ENCODE results near the gene SALL4. TPM values are rescaled to one million over a fixed set of nuclear protein-coding genes. Genes with fewer than 3 reads are reported as not detected.
"Not testable (repeated sequence)": the region's sequence is repeated elsewhere in the genome, so short reads cannot be mapped to it uniquely, and the experiment has no call there.

Gene SALL4
- total RNA-seq, 2 donors from 2014 or later, result not detected

DNA sequence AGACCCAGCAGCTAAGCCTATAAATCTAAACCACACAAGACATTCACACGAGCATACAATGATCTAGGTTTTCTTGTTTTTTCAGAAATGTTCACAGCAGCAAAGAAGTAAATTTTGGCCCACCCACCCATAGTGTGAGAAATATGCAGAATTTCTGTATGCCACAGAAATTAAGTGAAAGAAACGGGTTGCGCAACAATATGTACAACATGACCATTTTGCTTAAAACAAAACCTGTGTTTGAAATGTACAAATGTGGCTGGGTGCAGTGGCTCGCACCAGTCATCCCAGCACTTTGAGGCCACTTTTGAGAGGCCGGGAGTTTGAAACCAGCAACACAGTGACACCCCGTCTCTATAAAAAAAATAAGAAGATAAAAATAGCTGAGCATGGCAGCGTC lies 9.4 kb downstream of the SALL4 start:
- Histone ChIP-seq H3K27me3 (no peaks in the 10 kb centered on the region), H3K4me3 (no peak overlapping the region), H3K4me1 (no peaks in the 10 kb centered on the region), H3K9me3 (no peaks in the 10 kb centered on the region), H3K27ac (no peak overlapping the region), H3K36me3 (no peaks in the 10 kb centered on the region)
- TF ChIP-seq, protein P1, sequence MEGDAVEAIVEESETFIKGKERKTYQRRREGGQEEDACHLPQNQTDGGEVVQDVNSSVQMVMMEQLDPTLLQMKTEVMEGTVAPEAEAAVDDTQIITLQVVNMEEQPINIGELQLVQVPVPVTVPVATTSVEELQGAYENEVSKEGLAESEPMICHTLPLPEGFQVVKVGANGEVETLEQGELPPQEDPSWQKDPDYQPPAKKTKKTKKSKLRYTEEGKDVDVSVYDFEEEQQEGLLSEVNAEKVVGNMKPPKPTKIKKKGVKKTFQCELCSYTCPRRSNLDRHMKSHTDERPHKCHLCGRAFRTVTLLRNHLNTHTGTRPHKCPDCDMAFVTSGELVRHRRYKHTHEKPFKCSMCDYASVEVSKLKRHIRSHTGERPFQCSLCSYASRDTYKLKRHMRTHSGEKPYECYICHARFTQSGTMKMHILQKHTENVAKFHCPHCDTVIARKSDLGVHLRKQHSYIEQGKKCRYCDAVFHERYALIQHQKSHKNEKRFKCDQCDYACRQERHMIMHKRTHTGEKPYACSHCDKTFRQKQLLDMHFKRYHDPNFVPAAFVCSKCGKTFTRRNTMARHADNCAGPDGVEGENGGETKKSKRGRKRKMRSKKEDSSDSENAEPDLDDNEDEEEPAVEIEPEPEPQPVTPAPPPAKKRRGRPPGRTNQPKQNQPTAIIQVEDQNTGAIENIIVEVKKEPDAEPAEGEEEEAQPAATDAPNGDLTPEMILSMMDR (IDR thresholded peaks at IDR 0.05), result no peak
- DNase-seq (ENCODE audit: low spot score), result no peak

DNA sequence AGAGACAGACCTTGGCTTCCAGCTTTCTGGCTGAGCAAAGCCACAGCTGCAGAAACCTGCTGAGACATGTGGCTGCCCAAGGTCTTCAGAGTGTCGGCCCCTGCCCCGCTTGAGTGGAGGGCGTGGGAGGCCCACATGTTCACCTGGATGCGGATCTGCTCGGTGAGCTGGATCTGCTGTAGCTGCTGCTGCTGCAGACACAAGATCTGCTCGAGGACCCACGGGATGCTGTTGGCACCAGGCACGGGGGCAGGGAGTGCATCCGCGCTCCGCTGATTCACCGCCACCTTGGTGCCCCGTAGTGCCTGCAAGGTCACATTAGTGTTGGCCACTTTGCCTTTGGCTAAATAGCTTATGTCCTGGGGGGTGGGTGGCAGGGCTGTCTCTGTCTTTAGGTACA lies 10.7 kb downstream of the SALL4 start:
- DNase-seq (ENCODE audit: low spot score), result no peak
- H3K27ac ChIP-seq, result no peak overlapping the region
- TF ChIP-seq, protein P1 (IDR thresholded peaks at IDR 0.05), result no peak
- no peaks in the 10 kb centered on the region for H3K27me3 ChIP-seq
- no peak overlapping the region for H3K4me3 ChIP-seq
- H3K9me3 ChIP-seq, result no peaks in the 10 kb centered on the region
- no peaks in the 10 kb centered on the region for H3K36me3 ChIP-seq
- no peaks in the 10 kb centered on the region for H3K4me1 ChIP-seq

DNA sequence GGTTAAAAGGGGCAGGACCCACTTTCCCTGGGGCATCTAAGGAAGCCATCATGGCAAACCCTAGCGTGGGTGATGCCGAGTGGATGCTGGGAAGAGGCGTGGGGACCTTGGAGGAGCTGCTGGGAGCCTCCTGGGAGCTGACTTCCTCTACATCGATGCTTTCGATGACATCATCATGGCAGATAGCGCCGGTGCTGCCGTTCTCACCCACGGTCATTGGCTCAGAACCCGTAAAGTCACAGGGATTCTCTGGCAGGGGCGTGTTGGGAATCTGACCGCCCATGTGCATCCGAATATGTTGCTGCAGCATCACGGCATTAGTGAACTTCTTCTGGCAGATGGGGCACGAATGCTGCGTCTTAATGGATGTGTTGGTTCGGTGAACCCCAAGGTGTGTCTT lies 12.1 kb downstream of the SALL4 start:
- DNase-seq (ENCODE audit: low spot score), result no peak
- Histone ChIP-seq H3K27ac (no peak overlapping the region), H3K4me1 (no peaks in the 10 kb centered on the region), H3K36me3 (no peaks in the 10 kb centered on the region), H3K9me3 (no peaks in the 10 kb centered on the region), H3K27me3 (no peaks in the 10 kb centered on the region), H3K4me3 (no peak overlapping the region)
- TF ChIP-seq, protein P1 (IDR thresholded peaks at IDR 0.05), result no peak

DNA sequence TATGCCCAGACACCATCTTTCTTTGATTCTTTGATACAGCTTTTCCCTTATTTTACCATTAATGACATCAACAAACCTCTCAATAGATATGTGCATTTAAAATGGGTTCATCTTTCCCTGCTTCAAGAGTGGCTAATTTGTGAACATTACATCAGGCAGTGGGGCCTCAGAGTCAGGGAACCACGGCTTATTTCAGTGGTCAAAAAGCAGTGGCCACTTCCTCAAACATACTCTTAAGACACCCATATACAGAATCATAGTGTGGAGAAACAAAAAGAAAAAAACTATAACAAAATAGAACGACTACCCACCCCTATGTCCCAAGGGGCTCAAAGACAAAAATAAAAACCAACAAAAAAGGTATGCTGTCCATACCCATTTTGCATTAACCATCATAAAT lies 12.9 kb downstream of the SALL4 start:
- no peak overlapping the region for H3K4me3 ChIP-seq
- no peak overlapping the region for H3K27ac ChIP-seq
- H3K4me1 ChIP-seq, result no peaks in the 10 kb centered on the region
- TF ChIP-seq, protein P1 (IDR thresholded peaks at IDR 0.05), result no peak
- H3K27me3 ChIP-seq, result no peaks in the 10 kb centered on the region
- no peaks in the 10 kb centered on the region for H3K9me3 ChIP-seq
- no peak for DNase-seq (ENCODE audit: low spot score)
- H3K36me3 ChIP-seq, result no peaks in the 10 kb centered on the region

DNA sequence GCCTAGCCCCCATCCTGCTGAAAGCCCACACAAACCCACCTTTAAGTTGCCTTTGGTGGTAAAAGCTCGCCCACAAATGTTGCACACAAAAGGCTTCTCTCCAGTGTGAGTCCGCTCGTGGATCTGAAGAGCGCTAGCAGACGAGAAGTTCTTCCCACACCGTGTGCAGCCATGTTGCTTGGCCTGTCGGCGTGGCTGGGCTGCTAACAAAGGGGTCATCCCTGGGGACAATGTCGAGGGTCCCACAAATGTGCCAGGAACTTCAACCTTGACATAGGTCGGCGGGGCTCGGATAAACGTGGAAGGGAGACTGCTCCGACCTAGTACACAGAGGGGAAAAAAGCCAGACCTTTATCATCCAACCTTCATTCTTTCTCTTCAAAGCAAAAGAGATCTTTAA lies 13.5 kb downstream of the SALL4 start:
- Histone ChIP-seq H3K4me1 (no peaks in the 10 kb centered on the region), H3K4me3 (no peak overlapping the region), H3K9me3 (no peaks in the 10 kb centered on the region), H3K27me3 (no peaks in the 10 kb centered on the region), H3K36me3 (no peaks in the 10 kb centered on the region), H3K27ac (no peak overlapping the region)
- no peak for DNase-seq (ENCODE audit: low spot score)
- TF ChIP-seq, protein P1 (IDR thresholded peaks at IDR 0.05), result no peak

DNA sequence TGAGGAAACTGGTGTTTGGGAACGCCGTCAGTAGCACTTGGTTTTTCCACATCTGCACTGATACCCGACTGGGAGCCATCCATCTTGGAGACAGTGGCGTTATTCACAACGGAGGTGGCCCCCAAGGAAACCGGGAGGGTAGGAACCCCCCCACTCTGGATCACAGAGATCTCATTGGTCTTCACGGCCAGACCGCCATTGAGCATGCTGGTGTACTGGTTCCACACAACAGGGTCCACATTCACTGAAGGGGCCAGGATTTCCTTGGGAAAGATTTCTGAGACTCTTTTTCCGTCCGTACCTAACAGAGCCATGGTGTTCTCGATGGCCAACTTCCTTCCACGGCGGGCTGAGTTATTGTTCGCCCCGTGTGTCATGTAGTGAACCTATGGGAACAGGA lies 18.0 kb downstream of the SALL4 start:
- H3K36me3 ChIP-seq, result no peaks in the 10 kb centered on the region
- no peak overlapping the region for H3K4me3 ChIP-seq
- H3K27me3 ChIP-seq, result no peaks in the 10 kb centered on the region
- H3K9me3 ChIP-seq, result peaks cover 0 to 4% of the 10 kb centered on the region in 2 donors
- H3K27ac ChIP-seq, result no peak overlapping the region
- no peak for DNase-seq (ENCODE audit: low spot score)
- TF ChIP-seq, protein P1 (IDR thresholded peaks at IDR 0.05), result no peak
- H3K4me1 ChIP-seq, result no peaks in the 10 kb centered on the region

DNA sequence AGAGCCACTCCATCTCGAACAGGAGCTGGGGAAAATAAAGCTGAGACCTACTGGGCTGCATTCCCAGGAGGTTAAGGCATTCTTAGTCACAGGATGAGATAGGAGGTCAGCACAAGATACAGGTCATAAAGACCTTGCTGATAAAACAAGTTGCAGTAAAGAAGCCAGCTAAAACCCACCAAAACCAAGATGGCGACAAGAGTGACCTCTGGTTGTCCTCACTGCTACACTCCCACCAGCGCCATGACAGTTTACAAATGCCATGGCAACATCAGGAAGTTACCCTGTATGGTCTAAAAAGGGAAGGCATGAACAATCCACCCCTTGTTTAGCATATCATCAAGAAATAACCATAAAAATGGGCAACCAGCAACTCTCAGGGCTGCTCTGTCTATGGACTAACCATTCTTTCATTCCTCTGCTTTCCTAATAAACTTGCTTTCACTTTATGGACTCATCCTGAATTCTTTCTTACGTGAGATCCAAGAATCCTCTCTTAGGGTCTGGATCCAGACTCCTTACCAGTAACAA lies 24.0 kb downstream of the SALL4 start:
- not testable (repeated sequence) for H3K36me3 ChIP-seq; H3K4me1 ChIP-seq; H3K4me3 ChIP-seq; H3K27me3 ChIP-seq; H3K27ac ChIP-seq; DNase-seq (ENCODE audit: low spot score)
- H3K9me3 ChIP-seq, result peaks cover 0 to 11% of the 10 kb centered on the region in 2 donors

All from right atrium auricular region (tissue), 2 donors.